ENCODE measurements around the gene TRABD2A.

Gene TRABD2A

DNA sequence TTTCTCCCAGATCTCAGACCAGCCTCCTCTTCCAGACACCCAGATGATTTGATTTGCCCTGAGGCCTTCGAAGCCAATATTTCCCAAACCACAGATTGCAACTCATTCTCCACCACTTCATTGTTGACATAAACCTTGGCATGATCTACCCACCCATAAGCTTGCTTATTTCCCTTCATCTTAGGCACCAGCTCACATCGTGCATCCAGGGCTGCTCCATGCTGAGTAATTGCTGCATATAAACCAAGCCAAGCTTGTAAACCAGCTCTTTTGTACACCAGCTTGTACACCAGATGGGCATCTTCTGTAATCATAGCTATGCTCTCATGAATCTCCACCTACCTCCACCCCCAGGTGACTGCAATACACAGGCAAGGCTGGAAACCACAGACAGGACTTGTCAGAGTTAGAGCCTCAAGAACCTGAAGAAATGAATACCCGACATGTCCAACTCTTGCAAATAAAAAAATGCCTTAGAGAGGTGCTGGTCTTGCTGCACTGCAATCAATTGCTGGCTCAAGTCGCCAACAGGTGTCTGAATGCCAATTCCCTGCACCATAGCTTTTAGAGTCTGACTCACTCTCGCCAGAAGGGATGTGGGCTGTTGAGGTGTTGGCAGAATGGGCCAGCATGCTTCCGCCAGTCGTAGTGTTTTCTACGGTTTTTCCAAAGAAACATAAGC, 31.5 kb downstream of the TRABD2A start:
- no peak for DNase-seq

DNA sequence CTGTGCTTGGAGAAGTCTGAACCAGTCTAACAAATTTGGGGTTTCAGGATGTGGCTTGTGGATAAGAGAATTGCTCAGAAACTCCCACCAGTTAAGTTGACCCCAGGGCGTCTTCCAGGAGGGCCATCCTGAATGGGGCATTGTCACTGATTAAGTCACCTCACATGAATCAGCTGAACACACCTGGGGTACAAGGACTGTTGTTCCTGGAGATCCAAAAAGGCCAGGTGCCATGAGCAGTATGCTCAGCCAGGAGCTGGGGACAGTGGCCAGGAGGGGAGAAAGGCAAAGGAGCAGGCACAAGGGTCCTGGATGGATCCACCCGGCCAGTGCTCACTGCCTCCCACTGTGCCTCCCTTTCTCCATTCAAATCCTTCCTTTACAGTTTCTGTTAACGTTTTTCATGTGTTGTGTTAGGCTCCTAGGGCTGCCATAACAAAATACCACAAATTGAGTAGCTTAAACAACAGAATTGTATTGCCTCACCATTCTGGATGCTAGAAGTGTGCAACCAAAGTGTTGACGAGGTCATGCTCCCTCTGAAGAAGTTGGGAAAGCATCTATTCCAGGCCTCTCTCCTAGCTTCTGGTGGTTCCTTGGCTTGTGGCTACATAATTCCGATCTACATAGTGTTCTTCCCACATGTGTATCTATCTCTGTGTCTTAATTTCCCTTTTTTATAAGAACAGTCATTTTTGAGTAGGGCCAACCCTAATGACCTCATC, 33.4 kb downstream of the TRABD2A start:
- DNase-seq: no peak

GRCh38 chr2:84846741-84847142, 34.1 kb downstream of the TRABD2A start:
- DNase-seq: no peak

DNA sequence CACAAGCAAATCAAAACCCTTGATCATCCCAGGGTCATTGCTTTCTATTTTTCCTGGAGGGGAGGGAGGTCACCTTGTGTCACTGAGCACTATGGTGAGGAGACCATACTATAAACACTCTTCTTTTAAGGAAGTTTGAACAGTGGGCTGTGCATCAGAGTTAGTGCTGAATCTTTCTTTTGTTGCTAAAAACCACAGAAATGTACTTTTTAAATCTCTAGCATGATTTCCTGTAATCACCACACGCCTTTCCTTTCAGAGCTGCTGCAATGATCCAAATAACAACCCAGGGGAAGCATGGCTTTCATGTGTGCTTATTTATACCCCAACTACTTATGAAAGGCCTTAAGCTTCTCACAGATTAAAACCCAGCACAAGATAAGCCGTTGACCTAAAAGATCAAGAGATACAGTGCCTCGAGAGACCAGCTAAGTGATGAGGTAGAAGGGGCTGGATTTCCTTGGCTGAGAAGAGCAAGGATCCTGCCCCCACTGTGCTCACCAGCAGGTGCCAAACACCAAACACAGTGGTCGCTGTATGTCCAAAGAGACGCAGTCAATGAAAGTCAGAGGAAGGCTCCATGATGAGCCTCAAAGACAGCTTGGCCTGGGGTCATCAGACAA, 34.7 kb downstream of the TRABD2A start:
- peak; percentile 19 for DNase-seq

DNA sequence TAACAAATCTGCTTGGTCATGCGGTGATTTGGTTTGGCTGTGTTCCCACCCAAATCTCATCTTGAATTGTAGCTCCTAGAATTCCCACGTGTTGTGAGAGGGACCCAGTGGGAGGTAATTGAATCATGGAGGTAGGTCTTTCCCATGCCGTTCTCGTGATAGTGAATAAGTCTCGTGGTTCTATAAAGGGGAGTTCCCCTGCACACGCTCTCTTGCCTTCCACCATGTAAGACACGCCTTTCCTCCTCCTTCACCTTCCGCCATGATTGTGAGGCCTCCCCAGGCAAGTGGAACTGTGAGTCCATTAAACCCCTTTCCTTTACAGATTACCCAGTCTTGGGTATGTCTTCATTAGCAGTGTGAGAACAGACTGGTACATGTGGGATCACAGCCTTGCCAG, 36.7 kb downstream of the TRABD2A start:
- DNase-seq: no peak

DNA sequence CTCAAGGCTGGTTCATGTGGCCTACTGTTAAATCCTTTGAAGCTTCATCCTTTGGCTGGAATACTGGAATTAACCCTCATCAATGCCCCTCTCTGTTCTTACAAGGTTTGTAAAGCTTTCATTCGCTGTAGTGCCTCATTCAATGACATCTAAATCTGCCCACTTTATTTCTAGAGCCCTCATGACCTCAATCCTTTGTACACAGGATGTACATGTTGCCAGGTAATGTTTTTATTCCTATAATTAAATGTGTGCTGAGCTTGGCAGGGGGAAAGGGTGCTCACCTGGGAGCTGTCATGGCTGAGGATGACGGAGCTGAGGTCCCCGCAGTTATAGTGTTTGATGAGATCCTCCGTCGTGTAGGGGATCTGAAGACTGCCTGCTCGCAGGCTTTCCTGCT, 39.3 kb downstream of the TRABD2A start:
- no peak for DNase-seq

- DNase-seq: no peak
Measured at GRCh38 chr2:84840306-84840705, 40.6 kb downstream of the TRABD2A start.

- no peak for DNase-seq
Measured at GRCh38 chr2:84839851-84840250, 41.0 kb downstream of the TRABD2A start.

DNA sequence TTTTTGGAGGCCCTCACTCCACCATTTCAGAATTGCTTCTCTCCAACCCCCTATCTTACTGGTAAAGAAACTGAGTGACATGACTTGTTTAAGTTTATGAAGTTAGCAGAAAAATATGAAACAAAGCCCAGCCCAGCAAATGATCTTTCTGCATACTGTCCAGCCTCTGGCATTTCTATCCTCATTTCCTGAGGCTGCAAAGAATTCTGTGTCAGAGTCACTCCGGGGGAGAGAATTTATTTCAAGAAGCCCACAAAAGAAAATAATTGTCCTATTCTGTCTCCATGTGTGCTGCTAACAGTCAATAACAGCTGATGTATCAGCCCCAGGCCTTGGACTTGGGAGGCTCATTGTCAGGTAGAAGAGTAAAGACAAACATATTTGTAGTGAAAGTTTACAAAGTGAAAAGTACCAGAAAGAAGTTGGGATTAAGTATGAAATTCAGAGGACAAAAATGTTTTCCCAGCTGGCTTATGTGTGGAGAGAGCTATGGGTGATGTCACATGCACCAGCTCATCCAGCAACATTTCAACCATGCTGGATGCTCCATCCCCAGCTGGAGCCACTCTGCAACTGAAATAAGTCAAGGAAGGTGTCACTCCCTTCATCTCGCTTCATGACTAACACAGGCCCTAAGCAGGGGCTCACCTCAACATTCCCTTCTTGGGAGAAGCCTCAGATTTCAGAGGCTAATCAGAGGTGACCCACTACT, 42.3 kb downstream of the TRABD2A start:
- no peak for DNase-seq

- DNase-seq: no peak
Measured at GRCh38 chr2:84836215-84836614, 44.7 kb downstream of the TRABD2A start.

GRCh38 chr2:84833481-84834150, 47.3 kb downstream of the TRABD2A start:
- DNase-seq: no peak

GRCh38 chr2:84832772-84833461, 48.0 kb downstream of the TRABD2A start:
- peak; percentile 19 for DNase-seq

DNA sequence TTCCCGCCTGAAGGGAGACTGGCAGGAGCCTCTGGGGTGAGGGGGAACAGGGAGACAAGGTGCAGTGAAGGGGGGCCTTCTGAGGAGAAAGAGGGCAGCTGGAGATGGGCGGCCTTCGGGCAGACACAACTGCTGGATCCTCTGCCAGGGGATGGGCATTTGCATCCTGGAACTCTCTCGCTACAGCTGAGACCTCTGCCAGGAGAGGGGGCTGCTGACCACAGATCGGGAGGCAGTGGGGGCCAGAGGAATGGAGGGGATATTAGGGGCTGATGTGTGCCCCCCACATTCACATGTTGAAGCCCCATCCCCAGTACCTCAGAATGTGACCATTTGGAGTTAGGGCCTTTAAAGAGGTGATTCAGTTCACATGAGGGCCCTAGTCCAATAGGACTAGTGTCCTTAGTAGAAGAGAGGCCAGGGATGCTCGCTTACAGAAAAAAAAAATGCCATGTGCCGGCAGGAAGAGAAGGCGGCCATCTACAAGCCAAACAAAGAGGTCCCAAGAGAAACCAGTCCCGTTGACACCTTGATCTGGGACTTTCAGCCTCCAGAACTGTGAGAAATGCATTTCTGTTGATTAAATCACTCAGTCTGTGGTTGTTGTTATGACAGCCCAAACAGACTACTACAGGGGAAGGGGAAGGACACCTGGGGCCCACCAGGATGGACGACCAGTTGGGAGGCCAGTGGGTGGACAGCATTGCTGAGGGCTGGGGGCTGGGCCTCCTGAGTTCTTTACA, 50.0 kb downstream of the TRABD2A start:
- no peak for DNase-seq

- peak; percentile 28 for DNase-seq
Measured at GRCh38 chr2:84830095-84830494, 50.8 kb downstream of the TRABD2A start.

DNA sequence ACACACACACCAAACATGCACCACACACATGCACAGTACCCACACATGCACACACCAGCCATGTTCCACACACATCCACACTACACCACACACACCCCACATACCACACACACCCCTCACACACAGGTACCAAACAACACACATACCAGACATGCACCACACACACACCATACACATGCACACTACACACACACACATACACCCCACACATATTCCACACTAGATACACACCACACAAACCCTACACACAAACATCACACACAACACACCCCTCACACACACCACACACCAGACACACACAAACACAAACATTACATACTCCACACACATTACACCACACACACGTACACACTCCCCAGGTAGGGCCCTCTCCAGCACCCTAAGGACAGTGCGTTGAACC, 51.2 kb downstream of the TRABD2A start:
- DNase-seq: no peak

DNA sequence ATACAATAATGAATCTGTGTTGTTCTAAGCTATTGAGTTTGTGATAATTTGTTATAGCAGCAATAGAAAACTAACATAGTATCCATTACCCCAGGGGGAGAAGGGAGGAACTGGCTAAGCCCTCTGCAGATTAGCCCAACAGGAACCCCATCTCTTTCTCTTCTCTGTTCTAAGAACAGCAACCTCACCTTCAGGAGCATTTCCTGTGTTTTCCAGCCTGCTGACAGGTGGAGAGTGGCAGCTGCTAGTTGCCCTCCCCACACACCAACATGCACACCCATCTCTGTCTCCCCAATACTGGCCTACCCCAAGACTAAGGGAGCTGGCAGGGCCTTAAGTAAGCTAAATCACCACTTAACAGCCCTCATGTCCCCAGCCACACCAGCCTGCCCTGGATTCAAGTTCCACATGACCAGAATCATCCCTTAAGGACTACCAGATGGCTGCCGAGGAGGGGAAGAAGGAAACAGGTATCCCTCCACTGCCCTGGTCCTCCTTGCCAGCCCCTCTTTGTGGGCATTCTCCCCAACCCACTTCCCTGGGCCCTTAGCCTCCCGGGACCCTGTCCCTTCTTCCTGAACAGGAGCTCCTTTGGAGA, 52.8 kb downstream of the TRABD2A start:
- DNase-seq: no peak

DNA sequence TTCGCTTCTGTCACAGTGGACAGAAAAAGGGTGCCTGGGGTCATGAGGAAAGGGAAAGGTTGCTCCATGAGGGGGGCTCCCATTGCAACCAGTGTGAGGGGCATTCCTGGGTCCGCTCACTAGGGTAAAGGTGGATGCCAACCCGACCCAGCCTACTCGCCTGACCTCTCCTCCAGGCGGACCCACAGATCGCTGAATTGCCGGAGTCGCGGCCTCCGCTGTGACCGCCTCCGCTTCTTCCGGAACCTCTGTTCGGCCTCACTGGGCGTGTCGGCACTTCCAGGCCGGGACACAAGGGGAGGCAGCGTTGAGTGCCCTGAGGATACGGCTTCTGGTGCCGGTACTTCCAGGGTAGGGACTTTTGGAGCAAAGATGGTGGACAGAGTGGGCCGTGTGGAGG, 57.1 kb downstream of the TRABD2A start:
- DNase-seq: no peak

GRCh38 chr2:84823229-84823628, 57.7 kb downstream of the TRABD2A start:
- DNase-seq: no peak

DNA sequence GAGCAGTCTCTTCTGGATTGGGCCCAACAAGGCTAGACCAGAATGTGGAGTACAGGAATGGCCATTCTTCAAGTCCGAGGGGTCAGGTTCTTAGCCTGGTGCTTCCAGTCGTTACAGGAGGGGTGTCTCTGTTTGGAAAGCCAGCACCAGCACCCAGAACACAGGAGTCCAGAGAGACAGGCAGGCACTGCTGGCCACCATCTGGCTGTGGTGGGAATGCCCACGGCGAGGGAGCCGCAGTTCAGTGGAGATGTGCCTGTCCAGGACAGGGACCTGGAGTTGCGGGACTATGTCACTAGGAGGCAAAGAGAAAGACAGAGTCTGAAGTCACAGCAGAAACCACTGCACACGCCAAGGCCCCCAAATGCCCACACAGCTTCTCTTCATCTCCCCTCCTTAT, 59.1 kb downstream of the TRABD2A start:
- DNase-seq: no peak

- DNase-seq: no peak
Measured at GRCh38 chr2:84817239-84817655, 63.6 kb downstream of the TRABD2A start.

DNA sequence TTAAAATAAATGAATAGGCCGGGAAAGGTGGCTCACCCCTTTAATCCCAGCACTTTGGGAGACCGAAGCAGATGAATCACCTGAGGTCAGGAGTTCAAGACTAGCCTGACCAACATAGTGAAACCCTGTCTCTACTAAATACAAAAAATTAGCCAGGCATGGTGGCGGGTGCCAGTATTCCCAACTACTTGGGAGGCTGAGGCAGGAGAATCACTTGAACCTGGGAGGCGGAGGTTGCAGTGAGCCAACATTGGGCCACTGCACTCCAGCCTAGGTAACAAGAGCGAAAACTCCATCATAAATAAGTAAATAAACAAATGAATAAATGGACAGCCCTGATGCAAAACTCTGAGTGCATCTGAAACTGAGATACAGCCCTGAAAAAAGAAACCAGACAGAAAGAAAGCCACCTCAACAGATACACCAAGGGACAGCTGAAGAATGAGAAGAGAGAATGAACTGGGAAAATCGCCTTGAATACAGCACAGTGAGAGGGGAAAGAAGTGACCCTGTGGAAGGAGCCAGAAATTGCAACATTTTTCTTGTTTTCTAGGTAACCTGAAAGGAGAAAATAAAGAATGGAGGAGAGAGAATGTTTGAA, 64.4 kb downstream of the TRABD2A start:
- DNase-seq: no peak

All from hematopoietic multipotent progenitor cell treated with erythropoietin and hydrocortisone succinate and interleukin-3 and kit ligand, for 6 days (in vitro differentiated cells).